Measurements from ENCODE around the gene FAM81B.

The FAM81B gene

GRCh38 chr5:95484421-95484820 lies 93.3 kb downstream of the FAM81B start:
- DNase-seq: no peak

GRCh38 chr5:95486191-95486590 lies 95.0 kb downstream of the FAM81B start:
- no peak for DNase-seq

- DNase-seq: no peak
These were observed 96.7 kb downstream of the FAM81B start for GRCh38 chr5:95487880-95488279.

All from T-helper 1 cell (primary cell).